G401 (cell line): ENCODE data around the gene TNIP1. TPM values are rescaled to one million over a fixed set of nuclear protein-coding genes. Genes with fewer than 3 reads are reported as not detected.

Source experiments
- DNase-seq: peaks from one replicate; pipeline ENCODE4 v3.0.0-alpha.2; 2015; ENCODE audit warnings: low spot score
- in situ Hi-C: cut with HindIII; loops from 2 replicates; pipeline ENCODE4 v1.10.0; 2016; ENCODE audit warnings: low sequenced_read_pairs, mixed read lengths
- total RNA-seq: library from RNA; depleted of rRNA; stranded (reverse); fragments of >200 nt; shearing (Covaris generic); gene quantifications from 2 replicates; pipeline ENCODE4 v1.2.3, GENCODE V29; 2014; rRNA removed

TNIP1 gene, protein sequence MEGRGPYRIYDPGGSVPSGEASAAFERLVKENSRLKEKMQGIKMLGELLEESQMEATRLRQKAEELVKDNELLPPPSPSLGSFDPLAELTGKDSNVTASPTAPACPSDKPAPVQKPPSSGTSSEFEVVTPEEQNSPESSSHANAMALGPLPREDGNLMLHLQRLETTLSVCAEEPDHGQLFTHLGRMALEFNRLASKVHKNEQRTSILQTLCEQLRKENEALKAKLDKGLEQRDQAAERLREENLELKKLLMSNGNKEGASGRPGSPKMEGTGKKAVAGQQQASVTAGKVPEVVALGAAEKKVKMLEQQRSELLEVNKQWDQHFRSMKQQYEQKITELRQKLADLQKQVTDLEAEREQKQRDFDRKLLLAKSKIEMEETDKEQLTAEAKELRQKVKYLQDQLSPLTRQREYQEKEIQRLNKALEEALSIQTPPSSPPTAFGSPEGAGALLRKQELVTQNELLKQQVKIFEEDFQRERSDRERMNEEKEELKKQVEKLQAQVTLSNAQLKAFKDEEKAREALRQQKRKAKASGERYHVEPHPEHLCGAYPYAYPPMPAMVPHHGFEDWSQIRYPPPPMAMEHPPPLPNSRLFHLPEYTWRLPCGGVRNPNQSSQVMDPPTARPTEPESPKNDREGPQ
- total RNA-seq: 32.2 and 40.4 TPM in 2 replicates

DNA sequence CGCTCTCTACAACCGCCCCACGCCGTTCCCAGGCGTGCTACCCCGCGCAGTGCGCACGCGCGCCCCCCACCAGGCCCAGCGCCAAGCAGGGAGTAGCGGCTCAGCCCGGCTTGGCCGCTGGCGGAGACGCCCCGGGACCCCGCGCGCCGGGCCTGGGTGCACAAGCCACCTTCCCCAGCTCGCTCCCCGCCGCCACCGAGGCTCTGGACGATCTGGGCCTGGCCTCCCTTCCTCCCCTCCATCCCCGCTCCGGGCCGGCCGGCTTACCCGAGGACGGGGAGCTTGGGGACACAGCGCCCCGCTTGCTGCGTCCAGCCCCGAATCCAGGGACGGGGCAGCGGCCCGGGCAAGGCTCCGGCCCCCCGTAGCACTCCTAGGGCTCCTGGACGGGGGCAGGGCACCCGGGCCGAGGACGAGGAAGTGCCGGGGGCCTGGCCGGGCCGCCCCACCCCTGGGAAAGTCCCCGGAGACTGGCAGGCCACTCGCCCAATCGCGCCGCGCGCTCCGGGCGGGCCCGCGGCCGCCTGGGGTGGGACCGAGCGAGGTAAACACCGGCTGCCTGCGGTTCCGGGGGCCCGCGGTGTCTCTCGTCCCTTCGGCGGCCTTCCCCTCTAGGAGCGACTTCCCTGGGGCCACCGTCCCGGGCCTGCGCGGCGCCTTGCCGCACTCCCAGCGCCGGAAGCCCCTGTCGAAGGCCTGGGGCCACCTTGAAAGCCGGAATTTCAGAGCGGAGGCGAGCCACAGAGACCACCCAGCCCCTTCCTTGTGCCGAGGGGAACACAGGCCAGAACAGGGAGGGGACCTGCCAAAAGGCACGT lies at the start of gene TNIP1:
TNIP1 (minus strand) TSS at position 422 of the 818 bp plus-strand sequence. CDS start 15,939 bp downstream, outside the sequence.
- peak; percentile 81 for DNase-seq
- in situ Hi-C loops: no loop called here

GRCh38 chr5:151130235-151130921 lies 49.5 kb upstream of the TNIP1 start:
- in situ Hi-C loops: no loop called here
- no peak for DNase-seq

DNA sequence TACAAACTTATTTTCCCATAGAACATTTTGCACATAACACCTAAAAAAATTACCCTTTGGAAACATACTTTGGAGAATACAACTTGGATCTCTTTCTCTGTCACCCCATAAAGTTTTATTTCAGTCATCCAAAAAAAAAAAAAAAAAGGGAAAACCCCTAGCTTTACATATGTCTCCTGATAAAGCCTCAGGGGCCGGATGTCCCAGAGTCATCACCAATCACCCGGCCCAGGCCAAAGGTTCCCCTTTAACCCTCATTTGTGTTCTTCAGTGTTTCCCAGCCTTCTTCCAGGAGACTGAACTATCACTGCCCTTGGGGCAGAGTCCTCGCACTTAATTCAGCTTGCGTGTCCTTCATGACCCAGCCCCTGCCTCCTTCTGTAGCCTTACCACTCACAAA lies 48.0 kb upstream of the TNIP1 start:
- in situ Hi-C loops: no loop called here
- DNase-seq: no peak

- in situ Hi-C loops: no loop called here
- DNase-seq: no peak
Measured at GRCh38 chr5:151127926-151128325, 47.1 kb upstream of the TNIP1 start.

DNA sequence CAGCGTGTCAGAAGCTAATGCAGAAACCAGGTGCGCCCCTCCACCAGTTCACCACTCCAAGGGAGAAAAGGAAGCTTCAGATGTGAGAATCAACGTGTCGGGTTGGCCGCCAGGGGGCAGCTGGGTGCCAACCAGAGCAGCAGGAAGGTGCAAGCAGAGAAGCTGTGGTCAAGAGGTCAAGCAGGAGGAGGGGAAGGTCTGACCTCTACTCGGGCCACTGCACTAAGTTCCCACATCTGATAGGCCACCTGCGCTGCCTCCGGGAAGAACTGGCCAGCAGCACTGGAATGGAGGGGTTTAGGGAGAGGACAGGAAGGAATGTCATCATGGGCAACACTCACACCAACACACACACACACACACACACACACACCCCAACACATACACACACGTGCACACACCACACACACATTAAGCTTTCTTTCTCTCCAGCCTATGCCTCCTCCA lies 45.4 kb upstream of the TNIP1 start:
- in situ Hi-C loops: no loop called here
- DNase-seq: peak; percentile 76

DNA sequence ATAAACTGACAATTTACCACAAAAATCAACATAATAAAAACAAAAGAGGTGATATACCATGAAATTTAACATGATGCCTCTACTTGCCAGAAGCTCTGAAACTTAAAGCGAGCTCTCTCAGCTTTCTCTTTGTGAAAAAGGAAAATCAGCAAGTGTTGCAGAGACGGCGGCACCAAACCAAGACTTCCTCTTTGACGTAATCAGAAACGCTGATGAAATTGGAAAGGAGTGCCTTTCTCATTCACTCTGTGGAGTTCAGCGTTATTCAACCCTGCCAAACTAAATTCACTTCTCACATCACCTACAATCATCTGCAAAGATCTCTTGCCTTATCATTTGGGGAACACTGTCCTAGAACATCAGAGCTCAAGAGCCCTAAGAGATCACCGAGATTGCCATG lies 44.6 kb upstream of the TNIP1 start:
- no peak for DNase-seq
- in situ Hi-C loops: no loop called here

GRCh38 chr5:151123897-151124751 lies 43.3 kb upstream of the TNIP1 start:
- peak; percentile 65 for DNase-seq
- in situ Hi-C loops: no loop called here

- no peak for DNase-seq
- in situ Hi-C loops: no loop called here
Measured at GRCh38 chr5:151122828-151123227, 42.0 kb upstream of the TNIP1 start.

GRCh38 chr5:151121665-151122064 lies 40.8 kb upstream of the TNIP1 start:
- no peak for DNase-seq

GRCh38 chr5:151121095-151121494 lies 40.3 kb upstream of the TNIP1 start:
- DNase-seq: no peak
- in situ Hi-C loops: no loop called here

More at GRCh38 chr5:151121665-151122064, 40.8 kb upstream of the TNIP1 start:
- in situ Hi-C loops: no loop called here

- in situ Hi-C loops: no loop called here
- no peak for DNase-seq
Measured at GRCh38 chr5:151118913-151119575, 38.2 kb upstream of the TNIP1 start.

DNA sequence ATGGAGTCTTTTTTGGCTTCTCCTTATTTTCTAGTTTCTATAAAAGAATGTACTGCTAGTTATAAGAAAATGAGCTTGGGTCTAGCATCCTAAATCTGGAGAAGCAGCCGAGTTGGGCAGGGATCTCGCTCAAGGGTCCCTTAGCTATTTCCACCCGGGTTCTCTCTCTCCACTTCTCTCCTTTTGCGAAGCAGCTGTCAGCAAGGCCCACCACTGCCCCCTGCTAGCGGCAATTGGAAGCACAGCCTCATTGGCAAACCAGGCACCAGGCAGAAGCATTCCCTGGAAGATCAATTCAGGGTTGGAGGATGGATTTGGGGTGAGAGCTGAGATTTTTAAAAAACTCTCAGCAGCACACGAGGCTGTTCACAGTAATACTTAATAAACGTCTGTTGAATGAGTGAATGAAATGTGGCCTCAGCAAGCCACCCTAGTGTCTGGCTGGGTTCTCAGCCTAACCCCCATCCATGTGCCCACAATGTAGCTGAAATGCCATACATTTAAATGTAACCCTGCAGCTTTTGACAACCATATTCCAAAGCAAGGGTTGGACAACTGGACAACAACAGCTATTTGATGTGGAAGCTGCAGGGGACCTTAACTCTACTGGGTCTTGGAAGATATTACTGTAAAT lies 34.6 kb upstream of the TNIP1 start:
- DNase-seq: peak; percentile 80
- in situ Hi-C loops: no loop called here

- in situ Hi-C loops: no loop called here
- no peak for DNase-seq
Measured at GRCh38 chr5:151113651-151114050, 32.8 kb upstream of the TNIP1 start.

DNA sequence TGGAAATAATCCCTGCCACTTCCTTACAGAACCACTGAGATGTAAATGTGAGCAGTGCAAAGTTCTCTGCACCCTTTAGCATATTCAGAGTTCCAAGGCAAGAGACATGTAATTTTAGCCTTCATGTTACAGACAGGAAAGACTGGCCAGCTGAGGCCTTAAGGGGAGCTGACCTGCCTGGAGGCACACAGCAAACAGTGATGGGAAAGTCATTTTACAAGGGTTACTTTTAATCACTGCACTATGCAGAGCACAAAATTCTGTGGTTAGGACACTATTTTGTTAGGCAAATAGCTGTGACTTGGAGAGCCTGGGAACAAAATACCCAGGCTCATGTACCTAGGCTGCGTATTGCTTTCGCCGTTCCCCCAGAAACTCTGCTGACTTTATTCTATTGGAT lies 30.2 kb upstream of the TNIP1 start:
- in situ Hi-C loops: no loop called here
- no peak for DNase-seq

- no peak for DNase-seq
- in situ Hi-C loops: no loop called here
Measured at GRCh38 chr5:151110122-151110681, 29.4 kb upstream of the TNIP1 start.

DNA sequence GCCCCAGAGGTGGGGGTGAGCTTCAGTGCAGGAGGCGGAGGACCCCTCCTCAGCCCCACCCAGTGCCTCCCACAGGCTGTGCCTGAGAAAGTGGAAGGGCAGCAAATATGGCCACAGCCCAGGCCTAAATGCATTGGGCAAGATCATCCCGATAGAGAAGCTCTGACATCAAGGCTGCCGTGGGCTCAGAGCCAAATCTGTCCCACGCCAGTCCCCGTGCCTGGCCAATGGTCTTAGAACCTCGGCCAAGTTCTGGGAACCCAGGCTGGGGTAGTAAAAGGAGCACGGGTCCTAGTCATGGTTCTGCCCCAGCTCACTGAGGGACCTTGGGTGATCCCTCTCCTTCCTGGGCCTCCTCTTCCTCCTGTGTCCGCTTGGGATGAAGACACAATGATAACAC lies 27.7 kb upstream of the TNIP1 start:
- no peak for DNase-seq
- in situ Hi-C loops: no loop called here
